ENCODE results near the gene EYS. TPM values are rescaled to one million over a fixed set of nuclear protein-coding genes. Genes with fewer than 3 reads are reported as not detected.

The EYS gene
- total and polyA plus RNA-seq, 9 of the 15 experiments (the other 6 are each of a cell fraction or from before 2014, with no cell fraction given): 0.03 to 0.36 (median 0.10) TPM; not detected in 2

GRCh38 chr6:65595540-65595939 lies 111.5 kb downstream of the EYS start (continued):
- no peak for TF ChIP-seq FOXP4 (CRISPR knock-in tag; IDR thresholded peaks at IDR 0.05; ENCODE audit: borderline replicate concordance)
- TF ChIP-seq ESRRB (CRISPR knock-in tag; IDR thresholded peaks at IDR 0.05; ENCODE audit: borderline replicate concordance): no peak
- TF ChIP-seq DMBX1 (CRISPR knock-in tag; IDR thresholded peaks at IDR 0.05; ENCODE audit: borderline replicate concordance): no peak

- no peak overlapping the region for H3K27ac ChIP-seq (ENCODE audit: extremely low read depth, low read depth, low read length)
- no peaks in the 10 kb centered on the region for H3K27me3 ChIP-seq (ENCODE audit: control insufficient read depth in 2 of 2, insufficient read depth in 2 of 2, low read length in 2 of 2)
- no peak overlapping the region for H3K4me3 ChIP-seq
- H3K9me3 ChIP-seq (replicated peaks; ENCODE audit: control insufficient read depth, insufficient read depth, low read depth, low read length): no peaks in the 10 kb centered on the region
- ChIA-PET CTCF (ENCODE audit: low intra/inter-chr PET ratio) (no interaction called here), POLR2A (no interaction called here)
- H3K9me1 ChIP-seq (ENCODE audit: control insufficient read depth, insufficient read depth, low read length): no peaks in the 10 kb centered on the region
- H3K9ac ChIP-seq (ENCODE audit: insufficient read depth in 1 of 2, low read depth in 2 of 2, low read length in 2 of 2): no peak overlapping the region
- no peaks in the 10 kb centered on the region for H3K79me2 ChIP-seq (ENCODE audit: control insufficient read depth, insufficient read depth, low read length)
- H3K4me2 ChIP-seq (ENCODE audit: insufficient read depth, low read length): no peak overlapping the region
- no TSS peak for BruUV-seq (replicated peaks)
- intact Hi-C loops (cut with micrococcal nuclease): no loop called here
- WGBS (ENCODE audit: insufficient coverage, low coverage, missing lambda C conversion rate): 0% methylated on average over 1 of the region's 1 CpG
- no peak overlapping the region for H2AFZ ChIP-seq (ENCODE audit: low read depth, low read length)
- FAIRE-seq: no peak
- no peak for ATAC-seq
- H4K20me1 ChIP-seq (replicated peaks; ENCODE audit: control insufficient read depth, insufficient read depth, low read length): no peaks in the 10 kb centered on the region
- in situ Hi-C loops (cut with MboI): no loop called here
- TF ChIP-seq CBX8 (IDR thresholded peaks at IDR 0.05; ENCODE audit: borderline replicate concordance, extremely low read depth, low read depth, low read length, poor library complexity, severe bottlenecking) (no peak), SIN3B (IDR thresholded peaks at IDR 0.05; ENCODE audit: low read depth) (no peak), ZNF780A (CRISPR knock-in tag; IDR thresholded peaks at IDR 0.05) (no peak), TOE1 (IDR thresholded peaks at IDR 0.05; ENCODE audit: borderline replicate concordance) (no peak), TOE1 (CRISPR knock-in tag; IDR thresholded peaks at IDR 0.05; ENCODE audit: borderline replicate concordance, low read depth) (no peak), NFRKB (IDR thresholded peaks at IDR 0.05; ENCODE audit: low read depth) (no peak), ZNF717 (CRISPR knock-in tag; IDR thresholded peaks at IDR 0.05) (no peak), RHOXF2B (CRISPR knock-in tag; conservative IDR thresholded peaks at IDR 0.05) (no peak), DEAF1 (CRISPR knock-in tag; IDR thresholded peaks at IDR 0.05) (no peak), ZBTB1 (CRISPR knock-in tag; IDR thresholded peaks at IDR 0.05; ENCODE audit: borderline replicate concordance, low read depth) (no peak)
- no peak for DNase-seq (ENCODE audit: extremely low read depth in 1 of 4, low spot score in 3 of 4)
- no peaks in the 10 kb centered on the region for H3K4me1 ChIP-seq (replicated peaks in 1 of 2; ENCODE audit: control insufficient read depth in 2 of 2, insufficient read depth in 2 of 2, low read length in 2 of 2)
- H3K36me3 ChIP-seq (ENCODE audit: control insufficient read depth, insufficient read depth, low read length): no peaks in the 10 kb centered on the region
Measured at GRCh38 chr6:65570340-65570739, 136.7 kb downstream of the EYS start.
